Occipital lobe (tissue), 2 donors: Measurements from ENCODE around the gene MAP1S. TPM values are rescaled to one million over a fixed set of nuclear protein-coding genes. Genes with fewer than 3 reads are reported as not detected.
A peak's percentile ranks its signal among the peaks of the same experiment; 100 is the strongest.
"Not testable (repeated sequence)": the region's sequence is repeated elsewhere in the genome, so short reads cannot be mapped to it uniquely, and the experiment has no call there.

ENCODE experiments used
- DNase-seq: peaks from one replicate; lab custom pipeline; 2025; lab: John Stamatoyannopoulos, UW
- total RNA-seq: library from RNA; depleted of rRNA; stranded (reverse); fragments of >200 nt; gene quantifications from one replicate; pipeline ENCODE4 v1.2.3, GENCODE V29; 2014

Gene MAP1S
- total RNA-seq, 1 donor from 2014 or later: 42.0 TPM

DNA sequence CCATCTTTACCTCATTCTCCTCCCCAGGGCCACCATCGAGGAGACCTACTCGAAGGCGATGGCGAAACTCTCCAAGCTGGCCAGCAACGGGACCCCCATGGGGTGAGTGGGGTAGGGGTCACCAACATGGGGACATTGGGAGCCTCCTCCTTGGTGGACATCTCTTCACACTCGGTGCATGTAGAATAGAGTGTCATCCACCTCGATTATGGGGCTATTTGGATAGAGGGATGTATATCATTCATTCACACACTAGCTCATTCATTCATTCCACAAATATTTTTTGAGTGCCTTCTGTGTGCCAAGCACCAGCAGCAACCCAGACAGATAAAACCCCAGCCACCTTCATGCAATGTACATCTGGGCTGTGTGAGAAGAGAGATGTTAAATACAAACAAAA lies 45.1 kb downstream of the MAP1S start:
- no peak for DNase-seq

GRCh38 chr19:17765069-17765618 lies 45.9 kb downstream of the MAP1S start:
- DNase-seq: no peak

DNA sequence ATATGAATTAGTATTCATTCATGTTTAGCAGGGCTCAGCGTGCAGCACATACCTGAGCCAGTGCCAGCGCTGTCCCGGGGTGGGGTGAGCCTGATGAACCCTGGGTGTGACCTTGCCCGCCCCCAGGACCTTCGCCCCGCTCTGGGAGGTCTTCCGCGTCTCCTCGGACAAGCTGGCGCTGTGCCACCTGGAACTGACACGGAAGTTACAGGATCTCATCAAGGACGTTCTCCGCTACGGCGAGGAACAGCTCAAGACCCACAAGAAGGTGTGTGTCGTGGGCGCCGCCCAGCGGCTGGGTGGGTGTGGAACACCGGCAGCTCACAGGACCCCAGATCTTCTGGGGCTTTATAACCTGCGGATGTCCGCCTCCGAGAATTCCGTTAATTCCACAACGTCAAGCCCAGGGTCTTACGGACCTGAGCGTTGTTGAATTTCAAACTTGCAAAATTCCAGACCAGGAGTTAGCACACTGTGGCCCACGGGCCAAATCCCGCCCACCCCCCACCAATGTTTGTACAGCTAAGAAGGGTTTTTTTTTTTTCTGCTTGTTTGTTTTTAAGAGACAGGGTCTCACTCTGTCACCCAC lies 47.4 kb downstream of the MAP1S start:
- DNase-seq: no peak

DNA sequence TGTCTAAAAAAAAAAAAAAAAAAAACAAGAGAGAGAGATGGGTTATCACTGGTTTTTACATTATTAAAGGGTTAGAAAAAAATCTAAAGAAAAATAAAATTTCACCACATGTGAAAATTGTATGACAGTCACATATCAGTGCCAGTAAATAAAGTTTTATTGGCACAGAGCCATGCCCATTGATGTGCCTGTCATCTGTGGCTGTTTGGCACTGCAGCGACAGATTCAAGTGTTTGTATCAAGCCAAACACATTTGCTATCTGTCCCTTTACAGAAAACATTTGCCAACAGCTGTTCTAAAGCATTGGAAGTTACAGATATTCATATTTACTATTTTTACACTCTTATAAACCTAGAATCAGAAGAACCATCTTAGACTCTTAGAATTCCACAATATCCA lies 48.3 kb downstream of the MAP1S start:
- no peak for DNase-seq

DNA sequence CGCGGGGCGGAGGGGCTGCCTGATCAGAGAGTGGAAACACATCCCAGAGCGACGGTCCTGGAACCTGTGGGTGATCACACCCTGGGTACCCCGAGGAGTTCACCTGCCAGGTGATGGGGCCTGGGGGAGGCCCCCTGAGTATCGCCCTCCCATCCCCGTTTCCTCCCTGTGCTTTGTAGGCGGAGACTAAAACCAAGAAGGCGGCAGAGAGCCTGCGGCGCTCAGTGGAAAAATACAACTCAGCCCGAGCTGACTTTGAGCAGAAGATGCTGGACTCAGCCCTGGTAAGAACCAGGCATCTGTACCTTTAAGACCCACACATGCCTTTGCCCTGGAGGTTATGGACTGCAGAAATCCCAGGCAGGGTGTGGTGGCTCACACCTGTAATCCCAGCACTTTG lies 51.3 kb downstream of the MAP1S start:
- DNase-seq: no peak

DNA sequence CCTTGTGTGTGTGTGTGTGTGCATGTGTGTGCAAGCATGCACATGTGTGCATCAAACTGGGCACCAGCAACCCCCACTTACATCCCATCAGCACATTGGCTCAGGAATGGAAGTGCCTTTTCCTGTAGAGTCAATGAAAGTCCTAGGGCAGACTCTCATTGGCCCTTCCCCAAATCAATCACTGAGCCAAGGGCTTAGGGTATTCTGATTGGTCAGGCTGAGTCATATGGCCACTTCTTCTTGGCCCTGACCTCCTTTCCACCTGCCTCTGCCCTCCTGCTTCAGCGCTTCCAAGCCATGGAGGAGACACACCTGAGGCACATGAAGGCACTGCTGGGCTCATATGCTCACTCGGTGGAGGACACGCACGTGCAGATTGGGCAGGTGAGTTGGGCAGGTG lies 52.9 kb downstream of the MAP1S start:
- DNase-seq: no peak

- no peak for DNase-seq
Observed at GRCh38 chr19:17775245-17775927, 56.1 kb downstream of the MAP1S start.

- DNase-seq: no peak
Observed at GRCh38 chr19:17775991-17776803, 56.9 kb downstream of the MAP1S start.

DNA sequence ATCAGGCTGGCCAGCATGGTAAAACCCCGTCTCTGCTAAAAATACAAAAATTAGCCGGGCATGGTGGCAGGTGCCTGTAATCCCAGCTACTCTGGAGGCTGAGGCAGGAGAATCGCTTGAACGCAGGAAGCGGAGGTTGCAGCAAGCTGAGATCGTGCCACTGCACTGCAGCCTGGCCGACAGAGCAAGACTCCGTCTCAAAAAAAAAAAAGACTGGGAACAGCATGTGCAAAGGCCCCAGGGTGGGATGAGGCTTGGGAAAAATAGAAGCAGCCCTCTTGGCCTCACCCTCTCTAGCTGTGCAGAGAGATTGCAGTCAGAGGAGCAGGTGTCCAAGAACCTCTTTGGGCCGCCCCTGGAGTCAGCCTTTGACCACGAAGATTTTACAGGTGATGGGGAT lies 58.6 kb downstream of the MAP1S start:
- not testable (repeated sequence) for DNase-seq

- DNase-seq: peak; percentile 32
Observed at GRCh38 chr19:17778251-17778967, 59.1 kb downstream of the MAP1S start.

DNA sequence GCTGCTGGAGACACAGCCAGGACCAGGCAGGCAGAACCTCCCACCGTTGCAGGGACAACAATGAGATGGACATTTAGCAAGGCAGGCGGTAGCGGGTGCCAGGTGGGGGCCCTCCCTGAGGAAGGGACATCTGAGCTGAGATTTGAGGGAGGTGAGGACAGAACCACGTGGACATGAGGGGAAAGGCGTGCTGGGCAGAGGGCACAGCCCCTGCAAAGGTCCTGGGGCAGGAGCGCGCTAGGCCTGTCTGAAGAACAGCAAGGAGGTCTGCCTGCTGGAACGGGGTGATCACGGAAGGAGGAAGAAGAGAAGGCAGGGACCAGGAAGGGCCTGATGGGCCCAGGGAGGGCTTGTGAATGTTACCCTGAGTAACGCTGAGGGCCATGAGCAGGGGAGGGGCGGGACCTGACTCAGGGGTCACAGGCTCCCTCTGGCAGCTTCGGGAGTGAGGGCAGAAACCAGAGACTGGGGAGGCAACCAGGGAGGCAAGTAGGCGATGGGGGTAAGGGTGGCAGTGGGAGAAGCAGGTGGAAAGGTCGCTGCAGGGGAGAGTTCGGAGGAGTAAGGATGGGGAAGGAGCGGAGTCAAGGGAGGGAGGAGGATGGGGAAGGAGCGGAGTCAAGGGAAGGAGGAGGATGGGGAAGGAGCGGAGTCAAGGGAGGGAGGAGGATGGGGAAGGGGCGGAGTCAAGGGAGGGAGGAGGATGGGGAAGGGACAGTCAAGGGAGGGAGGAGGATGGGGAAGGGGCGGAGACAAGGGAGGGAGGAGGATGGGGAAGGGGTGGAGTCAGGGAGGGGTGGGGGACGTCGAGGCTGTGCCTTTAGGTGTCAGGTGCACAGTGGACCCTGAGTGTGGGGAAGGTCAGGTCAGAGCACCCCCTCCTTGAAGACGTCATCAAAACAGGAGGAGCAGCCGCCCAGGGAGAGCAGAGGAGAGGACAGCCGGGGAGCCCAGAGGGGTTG lies 60.0 kb downstream of the MAP1S start:
- DNase-seq: peak; percentile 23

DNA sequence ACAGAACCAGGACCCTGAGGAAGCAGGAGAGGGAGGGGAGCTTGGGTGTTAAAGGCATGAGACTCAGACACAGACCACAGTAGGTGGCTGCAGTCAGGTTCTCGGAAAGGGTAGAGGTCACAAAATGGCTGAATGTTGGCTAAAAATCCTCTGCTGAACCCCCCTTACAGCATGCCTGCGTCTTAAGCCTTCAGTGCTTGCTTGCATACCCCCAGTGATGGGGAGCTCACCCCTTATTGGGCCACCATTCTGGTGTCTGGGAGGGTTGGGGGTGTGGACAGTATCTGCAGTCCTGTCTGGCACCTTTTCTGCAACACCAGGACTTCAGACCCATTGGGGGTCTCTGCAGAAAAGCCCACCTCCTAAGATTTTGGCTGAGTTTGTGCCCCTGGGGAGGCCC lies 61.5 kb downstream of the MAP1S start:
- DNase-seq: no peak

DNA sequence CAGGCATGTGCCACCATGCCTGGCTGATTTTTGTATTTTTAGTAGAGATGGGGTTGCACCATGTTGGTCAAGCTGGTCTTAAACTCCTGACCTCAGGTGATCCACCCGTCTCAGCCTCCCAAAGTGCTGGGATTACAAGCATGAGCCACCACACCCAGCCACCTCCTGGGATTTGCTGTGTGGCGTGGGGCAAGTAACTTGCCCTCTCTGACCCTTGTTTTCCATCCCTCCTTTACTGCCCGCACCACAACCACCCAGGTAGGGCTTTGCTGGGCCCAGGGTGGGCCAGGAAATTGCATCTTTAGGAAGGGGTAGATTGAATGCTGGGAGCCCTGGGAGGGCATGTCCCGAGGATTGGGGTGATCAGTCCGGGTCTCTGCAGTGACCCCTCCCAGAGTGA lies 64.4 kb downstream of the MAP1S start:
- DNase-seq: not testable (repeated sequence)

Other genes with a start within 250 kb of the MAP1S start
- 14.2 TPM for gene SLC27A1, start 249.0 kb upstream of the MAP1S start, total RNA-seq
- 36.3 TPM for gene PGLS, start 207.8 kb upstream of the MAP1S start, total RNA-seq
- gene COLGALT1, start 163.8 kb upstream of the MAP1S start, total RNA-seq: 20.7 TPM
- 29.6 TPM for gene UNC13A, start 31.1 kb upstream of the MAP1S start, total RNA-seq
- 24.6 TPM for gene FCHO1, start 32.0 kb downstream of the MAP1S start, total RNA-seq
- gene B3GNT3, start 75.7 kb downstream of the MAP1S start, total RNA-seq: not detected
- not detected for gene INSL3, start 102.0 kb downstream of the MAP1S start, total RNA-seq
- gene JAK3, start 128.5 kb downstream of the MAP1S start, total RNA-seq: 1.1 TPM
- gene RPL18A, start 140.4 kb downstream of the MAP1S start, total RNA-seq: 612 TPM
- 1.9 TPM for gene SLC5A5, start 152.5 kb downstream of the MAP1S start, total RNA-seq
- gene CCDC124, start 213.5 kb downstream of the MAP1S start, total RNA-seq: 13.9 TPM
- gene KCNN1, start 247.6 kb downstream of the MAP1S start, total RNA-seq: 30.1 TPM